ENCODE results near the gene PCSK9. TPM values are rescaled to one million over a fixed set of nuclear protein-coding genes. Genes with fewer than 3 reads are reported as not detected.
A peak's percentile ranks its signal among the peaks of the same experiment; 100 is the strongest.

Gene PCSK9
- total and polyA plus RNA-seq, 4 donors = 10.8 to 112 (median 58.5) TPM

- H3K27me3 ChIP-seq (ENCODE audit: control insufficient read depth in 4 of 4, insufficient read depth in 4 of 4, low read length in 3 of 4) = no peaks in the 10 kb centered on the region
- no peak overlapping the region for H3K4me3 ChIP-seq (ENCODE audit: low read depth in 1 of 3, low read length in 3 of 3)
- WGBS = 61% methylated on average over 9 of the region's 9 CpGs
- DNase-seq (ENCODE audit: low spot score) = no peak
- H3K36me3 ChIP-seq (ENCODE audit: control insufficient read depth in 4 of 4, insufficient read depth in 3 of 4, low read depth in 1 of 4, low read length in 3 of 4) = peaks cover 9 to 53% (median 27%) of the 10 kb centered on the region in 4 donors
- H3K9ac ChIP-seq (ENCODE audit: low read depth in 1 of 2, low read length in 2 of 2) = no peak overlapping the region
- H3K4me1 ChIP-seq (ENCODE audit: control insufficient read depth in 4 of 4, insufficient read depth in 4 of 4, low read length in 3 of 4) = peaks cover 18 to 68% (median 45%) of the 10 kb centered on the region in 4 donors
- no peaks in the 10 kb centered on the region for H3K9me3 ChIP-seq (ENCODE audit: control insufficient read depth in 4 of 4, low read length in 3 of 4)
- H3K27ac ChIP-seq (ENCODE audit: low read depth in 1 of 2, low read length in 2 of 2) = no peak overlapping the region
- TF ChIP-seq SP1 (IDR thresholded peaks at IDR 0.05) = no peak
- peak in 1 of 2 donors; percentile 16 for TF ChIP-seq RXRA (IDR thresholded peaks at IDR 0.05)
Observed at GRCh38 chr1:55063577-55063942, 24.2 kb downstream of the PCSK9 start.

GRCh38 chr1:55064071-55064581 lies 24.8 kb downstream of the PCSK9 start:
- Histone ChIP-seq H3K9ac (ENCODE audit: low read depth in 1 of 2, low read length in 2 of 2) (no peak overlapping the region), H3K4me3 (ENCODE audit: low read depth in 1 of 3, low read length in 3 of 3) (no peak overlapping the region), H3K27ac (ENCODE audit: low read depth in 1 of 2, low read length in 2 of 2) (no peak overlapping the region), H3K4me1 (ENCODE audit: control insufficient read depth in 4 of 4, insufficient read depth in 4 of 4, low read length in 3 of 4) (peaks cover 18 to 73% (median 47%) of the 10 kb centered on the region in 4 donors), H3K27me3 (ENCODE audit: control insufficient read depth in 4 of 4, insufficient read depth in 4 of 4, low read length in 3 of 4) (no peaks in the 10 kb centered on the region), H3K36me3 (ENCODE audit: control insufficient read depth in 4 of 4, insufficient read depth in 3 of 4, low read depth in 1 of 4, low read length in 3 of 4) (peaks cover 9 to 54% (median 26%) of the 10 kb centered on the region in 4 donors), H3K9me3 (ENCODE audit: control insufficient read depth in 4 of 4, low read length in 3 of 4) (no peaks in the 10 kb centered on the region)
- WGBS = 59% methylated on average over 12 of the region's 12 CpGs
- TF ChIP-seq RXRA (IDR thresholded peaks at IDR 0.05) (no peak), FOXA2 (IDR thresholded peaks at IDR 0.05) (no peak), YY1 (IDR thresholded peaks at IDR 0.05) (no peak), HNF4A (conservative IDR thresholded peaks at IDR 0.05) (no peak), JUND (IDR thresholded peaks at IDR 0.05) (no peak), NR2F2 (IDR thresholded peaks at IDR 0.05) (no peak), RAD21 (IDR thresholded peaks at IDR 0.05) (no peak), SP1 (IDR thresholded peaks at IDR 0.05) (no peak), TAF1 (conservative IDR thresholded peaks at IDR 0.05) (no peak), ATF3 (IDR thresholded peaks at IDR 0.05) (no peak), MAX (IDR thresholded peaks at IDR 0.05) (no peak), FOXA1 (IDR thresholded peaks at IDR 0.05) (no peak), CTCF (IDR thresholded peaks at IDR 0.05; ENCODE audit: low read depth, low read length, missing input control) (no peak), GABPA (IDR thresholded peaks at IDR 0.05 in 1 of 2, conservative IDR thresholded peaks at IDR 0.05 in 1 of 2) (no peak)
- DNase-seq (ENCODE audit: low spot score) = no peak

GRCh38 chr1:55064861-55065263 lies 25.5 kb downstream of the PCSK9 start:
- H3K9me3 ChIP-seq (ENCODE audit: control insufficient read depth in 4 of 4, low read length in 3 of 4) = no peaks in the 10 kb centered on the region
- no peaks in the 10 kb centered on the region for H3K27me3 ChIP-seq (ENCODE audit: control insufficient read depth in 4 of 4, insufficient read depth in 4 of 4, low read length in 3 of 4)
- WGBS = 20% methylated on average over 2 of the region's 2 CpGs
- H3K4me1 ChIP-seq (ENCODE audit: control insufficient read depth in 4 of 4, insufficient read depth in 4 of 4, low read length in 3 of 4) = peaks cover 18 to 71% (median 45%) of the 10 kb centered on the region in 4 donors
- no peak overlapping the region for H3K9ac ChIP-seq (ENCODE audit: low read depth in 1 of 2, low read length in 2 of 2)
- H3K36me3 ChIP-seq (ENCODE audit: control insufficient read depth in 4 of 4, insufficient read depth in 3 of 4, low read depth in 1 of 4, low read length in 3 of 4) = peaks cover 9 to 47% (median 22%) of the 10 kb centered on the region in 4 donors
- H3K4me3 ChIP-seq (ENCODE audit: low read depth in 1 of 3, low read length in 3 of 3) = no peak overlapping the region
- DNase-seq (ENCODE audit: low spot score) = no peak
- no peak overlapping the region for H3K27ac ChIP-seq (ENCODE audit: low read depth in 1 of 2, low read length in 2 of 2)
- peak; percentile 65 for TF ChIP-seq FOXA2 (IDR thresholded peaks at IDR 0.05)
- no peak for TF ChIP-seq MAX (IDR thresholded peaks at IDR 0.05)
- TF ChIP-seq RXRA (IDR thresholded peaks at IDR 0.05) = peak; percentile 89 to 92
- TF ChIP-seq ATF3 (IDR thresholded peaks at IDR 0.05) = no peak
- TF ChIP-seq YY1 (IDR thresholded peaks at IDR 0.05) = peak; percentile 29
- TF ChIP-seq CTCF (IDR thresholded peaks at IDR 0.05; ENCODE audit: low read depth, low read length, missing input control) = no peak
- no peak for TF ChIP-seq GABPA (IDR thresholded peaks at IDR 0.05 in 1 of 2, conservative IDR thresholded peaks at IDR 0.05 in 1 of 2)
- peak; percentile 49 for TF ChIP-seq FOXA1 (IDR thresholded peaks at IDR 0.05)
- TF ChIP-seq NR2F2 (IDR thresholded peaks at IDR 0.05) = no peak
- TF ChIP-seq EGR1 (IDR thresholded peaks at IDR 0.05; ENCODE audit: low read depth in 2 of 2) = peak in 1 of 2 donors; percentile 42
- TF ChIP-seq REST (IDR thresholded peaks at IDR 0.05) = peak; percentile 16
- peak; percentile 72 for TF ChIP-seq SP1 (IDR thresholded peaks at IDR 0.05)
- peak; percentile 85 to 86 for TF ChIP-seq HNF4A (conservative IDR thresholded peaks at IDR 0.05)
- peak; percentile 62 to 83 for TF ChIP-seq JUND (IDR thresholded peaks at IDR 0.05)

All from liver (tissue), 9 donors.